Gastrocnemius medialis (tissue), 4 donors: ENCODE data around the gene RSKR.

Experiments
- POLR2A ChIP-seq, 2 donors: fragments of 450-650 bp; IDR thresholded peaks; one replicate each; pipeline ENCODE4 v1.6.1; 2017; ENCODE audit warnings: antibody characterized with exemption in 2 of 2, mild to moderate bottlenecking in 2 of 2, moderate library complexity in 2 of 2
- TF ChIP-seq, protein P1 (sequence below), 5 experiments: fragments of 450-650 bp in 3 of 5; fragments of 200-600 bp in 2 of 5; sonication (generic) in 2 of 5; IDR thresholded peaks in 4 of 5; conservative IDR thresholded peaks in 1 of 5; 1 replicate in 4 of 5; 2 replicates in 1 of 5; pipeline ENCODE4 v1.5.1; 2016 to 2019; ENCODE audit warnings: antibody characterized with exemption in 5 of 5, mild to moderate bottlenecking in 3 of 5, moderate library complexity in 3 of 5

DNA sequence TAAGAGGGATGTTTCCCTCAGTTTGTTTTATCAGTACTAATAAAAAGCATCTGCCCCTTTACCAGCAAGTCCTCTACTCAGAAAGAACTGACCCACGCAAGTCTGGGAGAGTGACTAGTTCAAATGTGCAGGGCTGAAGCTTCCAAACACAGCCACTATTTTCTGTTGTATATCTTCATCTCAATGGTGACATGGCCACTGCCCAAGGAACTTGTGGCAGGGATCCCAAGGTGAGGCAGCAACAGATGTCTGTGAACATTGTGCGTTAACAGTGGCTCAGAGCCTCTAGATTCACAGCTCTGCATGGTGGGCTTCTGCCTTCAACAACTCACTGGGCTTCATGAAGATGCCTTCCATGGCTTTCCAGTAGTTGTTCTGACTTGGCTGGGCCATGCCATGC lies 34.7 kb upstream of the RSKR start:
- TF ChIP-seq POLR2A (IDR thresholded peaks at IDR 0.05): no peak
- TF ChIP-seq, protein P1, sequence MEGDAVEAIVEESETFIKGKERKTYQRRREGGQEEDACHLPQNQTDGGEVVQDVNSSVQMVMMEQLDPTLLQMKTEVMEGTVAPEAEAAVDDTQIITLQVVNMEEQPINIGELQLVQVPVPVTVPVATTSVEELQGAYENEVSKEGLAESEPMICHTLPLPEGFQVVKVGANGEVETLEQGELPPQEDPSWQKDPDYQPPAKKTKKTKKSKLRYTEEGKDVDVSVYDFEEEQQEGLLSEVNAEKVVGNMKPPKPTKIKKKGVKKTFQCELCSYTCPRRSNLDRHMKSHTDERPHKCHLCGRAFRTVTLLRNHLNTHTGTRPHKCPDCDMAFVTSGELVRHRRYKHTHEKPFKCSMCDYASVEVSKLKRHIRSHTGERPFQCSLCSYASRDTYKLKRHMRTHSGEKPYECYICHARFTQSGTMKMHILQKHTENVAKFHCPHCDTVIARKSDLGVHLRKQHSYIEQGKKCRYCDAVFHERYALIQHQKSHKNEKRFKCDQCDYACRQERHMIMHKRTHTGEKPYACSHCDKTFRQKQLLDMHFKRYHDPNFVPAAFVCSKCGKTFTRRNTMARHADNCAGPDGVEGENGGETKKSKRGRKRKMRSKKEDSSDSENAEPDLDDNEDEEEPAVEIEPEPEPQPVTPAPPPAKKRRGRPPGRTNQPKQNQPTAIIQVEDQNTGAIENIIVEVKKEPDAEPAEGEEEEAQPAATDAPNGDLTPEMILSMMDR (IDR thresholded peaks at IDR 0.05 in 4 of 5, conservative IDR thresholded peaks at IDR 0.05 in 1 of 5): no peak
